GM19467 (cell line): ENCODE results near the gene METAP1.
"Not testable (repeated sequence)": the region's sequence is repeated elsewhere in the genome, so short reads cannot be mapped to it uniquely, and the experiment has no call there.

Source experiments
- ATAC-seq: cut with Tn5 transposase; IDR thresholded peaks from one replicate; pipeline ENCODE4 v1.9.1; 2021; ENCODE audit warnings: mild to moderate bottlenecking, moderate library complexity; ENCODE audit not compliant: unreplicated experiment

METAP1 gene

GRCh38 chr4:98995183-98996055 lies at the start of gene METAP1:
METAP1 (plus strand) TSS chr4:98995721; CDS start chr4:98995754, 33 bp downstream.
- ATAC-seq = peak; percentile 96

GRCh38 chr4:98946359-98946758 lies 49.2 kb upstream of the METAP1 start:
- ATAC-seq = no peak

- ATAC-seq = no peak
Observed at GRCh38 chr4:98950925-98951324, 44.6 kb upstream of the METAP1 start.

DNA sequence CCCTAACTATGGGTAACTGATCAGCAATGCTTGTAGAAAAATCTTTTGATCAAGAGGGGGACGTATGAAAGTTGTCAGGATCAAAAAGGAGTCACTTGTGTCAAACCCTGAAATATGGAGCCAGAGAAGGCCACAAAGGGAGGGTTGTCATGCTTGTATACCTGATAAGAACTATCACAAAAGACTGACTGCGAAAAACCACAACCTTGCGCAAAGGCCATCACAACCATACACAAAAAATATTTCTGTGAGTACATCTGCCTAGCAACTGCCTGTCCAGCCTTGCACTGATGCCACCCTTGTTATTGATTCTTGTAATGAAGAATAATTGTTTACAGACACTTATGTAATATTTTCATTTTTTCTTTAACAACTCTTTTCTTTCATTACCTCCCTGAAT lies 43.8 kb upstream of the METAP1 start:
- no peak for ATAC-seq

DNA sequence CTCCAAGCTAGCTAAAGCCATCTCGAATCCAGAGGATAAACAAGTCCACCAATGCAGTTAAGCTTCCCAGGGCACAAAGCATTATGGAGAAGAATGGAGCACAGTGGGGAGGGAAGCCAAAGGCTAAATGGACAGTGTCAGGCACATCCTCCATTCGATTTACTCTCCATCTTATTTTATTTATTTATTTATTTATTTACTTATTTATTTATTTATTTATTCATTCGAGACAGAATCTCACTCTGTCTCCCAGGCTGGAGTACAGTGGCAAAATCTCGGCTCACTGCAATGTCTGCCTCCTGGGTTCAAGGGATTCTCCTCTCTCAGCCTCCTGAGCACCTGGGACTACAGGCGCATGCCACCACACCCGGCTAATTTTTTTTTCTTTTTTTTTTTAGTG lies 40.3 kb upstream of the METAP1 start:
- no peak for ATAC-seq

GRCh38 chr4:98958065-98958464 lies 37.5 kb upstream of the METAP1 start:
- no peak for ATAC-seq

DNA sequence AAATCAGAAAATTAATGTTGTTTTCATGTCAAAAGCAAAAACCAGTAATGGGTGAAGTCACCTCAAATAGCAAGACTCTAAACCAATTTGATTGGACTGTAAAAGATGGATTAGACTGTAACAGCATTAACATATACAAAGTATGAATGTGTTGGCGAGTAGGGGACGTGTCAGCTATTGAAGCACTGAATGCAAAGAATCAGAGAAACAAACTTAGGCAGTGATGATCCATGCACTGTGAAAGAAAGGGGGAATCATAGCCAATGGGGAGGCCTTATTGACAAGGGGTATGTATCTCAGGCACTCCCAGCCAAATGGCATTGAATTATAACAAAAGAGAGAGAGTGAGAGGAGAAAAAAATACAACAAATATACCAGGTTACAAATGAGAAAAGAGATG lies 36.1 kb upstream of the METAP1 start:
- ATAC-seq = no peak

DNA sequence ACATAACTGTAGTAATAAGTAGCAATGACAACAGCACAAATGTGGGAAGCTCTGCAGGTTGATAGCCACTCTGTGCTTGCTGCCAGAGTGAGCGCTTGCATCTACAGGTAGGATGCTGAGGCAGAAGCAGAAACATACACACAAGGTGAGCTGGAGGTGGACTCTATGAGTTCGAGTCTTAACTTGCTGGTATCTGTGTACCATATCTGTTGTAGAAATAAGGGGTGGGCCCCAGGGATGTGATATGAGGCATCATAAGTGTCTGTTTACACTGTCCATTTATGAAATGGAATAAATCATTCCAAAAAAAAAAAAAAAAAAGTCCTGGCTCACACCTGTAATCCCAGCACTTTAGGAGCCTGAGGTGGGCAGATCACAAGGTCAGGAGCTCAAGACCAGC lies 33.8 kb upstream of the METAP1 start:
- no peak for ATAC-seq

DNA sequence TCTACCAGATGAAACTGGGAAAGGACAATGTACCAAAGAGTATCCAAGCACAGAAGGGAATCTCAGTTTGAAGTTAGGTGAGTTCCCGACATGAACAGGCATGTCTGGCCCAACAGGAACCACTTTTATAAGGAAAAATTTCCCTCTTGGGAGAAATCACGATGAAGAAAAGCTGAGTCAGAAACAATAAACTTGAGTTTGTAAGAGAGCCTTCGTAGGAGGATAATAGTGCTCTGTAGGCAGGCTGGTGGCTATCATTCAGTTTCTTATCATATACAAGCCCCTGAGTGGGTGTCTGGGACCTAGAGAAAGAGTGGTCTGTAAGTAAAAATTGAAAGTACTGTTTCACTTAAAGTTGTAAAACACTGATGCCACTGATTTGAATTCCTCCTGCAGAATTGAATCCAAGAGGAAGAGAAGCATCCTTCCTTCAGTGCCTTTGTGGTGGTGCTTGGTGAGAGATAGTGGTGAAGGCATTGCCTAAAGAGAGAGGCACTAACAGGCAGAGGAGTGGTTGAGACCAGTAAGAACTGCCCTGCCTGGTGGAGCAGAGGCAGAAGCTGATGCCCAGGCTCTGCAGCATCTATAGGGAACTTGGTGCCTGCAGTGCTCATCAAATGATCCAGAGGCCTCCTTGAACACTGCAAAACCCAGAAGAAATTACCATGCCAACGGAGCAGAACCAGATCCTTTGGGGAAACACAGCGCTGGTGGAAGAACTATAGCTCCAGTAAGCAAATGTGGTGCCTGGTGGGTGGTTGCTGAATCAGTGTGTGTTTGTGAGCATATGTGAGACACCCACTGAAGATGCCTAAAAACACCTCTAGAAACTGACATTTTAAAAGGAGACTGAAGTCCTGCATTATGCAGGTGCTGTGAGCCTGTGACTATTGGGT lies 31.7 kb upstream of the METAP1 start:
- ATAC-seq = no peak

GRCh38 chr4:98966926-98967325 lies 28.6 kb upstream of the METAP1 start:
- ATAC-seq = no peak

- ATAC-seq = no peak
Observed at GRCh38 chr4:98967786-98968329, 27.7 kb upstream of the METAP1 start.

DNA sequence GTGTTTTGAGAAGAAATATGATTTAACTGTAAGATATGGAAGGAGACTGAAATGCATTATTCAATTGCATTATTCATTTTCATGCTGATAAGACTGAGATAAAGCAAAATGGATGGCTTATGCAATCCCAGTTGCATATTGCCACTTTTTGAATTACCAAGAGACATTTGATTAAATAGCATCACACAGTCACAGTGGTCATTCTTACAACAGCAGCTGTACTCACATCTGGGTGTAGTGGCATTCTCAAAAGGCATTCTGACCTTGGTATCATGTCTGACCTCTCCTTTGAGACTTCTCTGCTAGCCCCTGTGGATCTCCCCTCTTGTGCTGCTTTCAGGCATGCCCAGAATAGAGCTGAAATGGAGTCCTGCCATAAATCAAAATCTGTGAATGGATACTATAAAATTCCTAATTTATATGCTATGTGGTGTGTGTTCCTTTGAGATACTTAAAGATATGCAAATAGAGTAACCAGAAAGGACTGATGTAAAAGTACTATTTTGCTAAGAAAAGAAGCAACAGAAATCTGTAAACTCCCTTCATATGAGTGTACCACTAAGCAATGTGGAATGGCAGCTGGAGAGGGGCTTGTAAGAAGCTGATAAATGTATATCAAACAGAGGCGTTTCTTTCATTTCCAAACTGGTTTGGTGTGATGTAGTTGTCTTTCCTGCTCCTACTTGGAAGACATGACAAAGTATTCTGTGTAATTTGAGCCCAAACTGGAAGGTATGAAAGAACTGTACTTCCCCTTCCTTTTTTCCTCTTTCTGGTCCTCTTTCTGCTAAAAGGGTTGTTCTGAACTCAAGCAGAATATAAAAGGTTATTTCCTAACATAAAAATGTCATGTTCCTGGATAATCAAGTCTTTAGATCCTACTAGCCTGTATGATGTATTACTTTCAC lies 25.4 kb upstream of the METAP1 start:
- ATAC-seq = no peak

DNA sequence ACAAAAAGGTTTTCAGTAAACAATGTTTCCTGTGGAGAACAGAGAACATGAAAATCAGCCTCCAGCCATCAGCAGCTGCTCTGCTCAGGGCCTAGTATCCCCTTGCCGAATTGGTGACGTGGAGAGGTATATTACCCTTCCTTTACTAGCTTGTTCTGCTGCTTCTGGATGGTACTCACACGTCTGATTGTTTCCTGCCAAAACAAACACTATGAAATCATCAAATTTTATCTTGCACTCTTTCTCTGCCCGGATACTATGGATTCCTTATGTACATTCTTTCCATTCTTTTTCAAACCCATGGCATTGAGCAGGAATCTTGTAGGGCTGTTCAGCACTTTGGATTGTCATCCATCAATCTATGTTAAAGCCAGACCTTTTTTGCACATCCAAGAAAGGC lies 18.8 kb upstream of the METAP1 start:
- ATAC-seq = no peak

GRCh38 chr4:98977557-98977956 lies 18.0 kb upstream of the METAP1 start:
- no peak for ATAC-seq

DNA sequence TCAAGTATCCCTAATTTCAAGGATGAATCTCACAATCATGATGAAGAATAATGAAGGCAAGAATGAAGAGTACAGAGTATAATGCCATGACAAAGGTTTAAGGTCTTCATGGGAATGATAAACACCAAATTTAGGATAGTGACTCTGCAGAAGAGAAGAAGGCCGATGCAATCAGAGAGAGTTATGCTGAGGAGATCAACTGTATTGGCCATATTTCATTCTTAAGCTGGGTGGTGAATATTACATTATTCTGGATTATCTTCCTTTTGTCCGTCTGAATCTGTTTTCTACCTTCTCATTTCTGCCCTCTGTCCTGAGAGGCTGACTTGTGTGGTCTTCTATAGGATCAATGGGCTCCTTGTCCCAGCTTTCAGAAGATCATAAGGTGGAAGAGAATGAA lies 7.8 kb upstream of the METAP1 start:
- ATAC-seq = no peak

- ATAC-seq = not testable (repeated sequence)
Observed at GRCh38 chr4:98992835-98993234, 2.7 kb upstream of the METAP1 start.

GRCh38 chr4:98993419-98994071 lies 2.0 kb upstream of the METAP1 start:
- no peak for ATAC-seq

DNA sequence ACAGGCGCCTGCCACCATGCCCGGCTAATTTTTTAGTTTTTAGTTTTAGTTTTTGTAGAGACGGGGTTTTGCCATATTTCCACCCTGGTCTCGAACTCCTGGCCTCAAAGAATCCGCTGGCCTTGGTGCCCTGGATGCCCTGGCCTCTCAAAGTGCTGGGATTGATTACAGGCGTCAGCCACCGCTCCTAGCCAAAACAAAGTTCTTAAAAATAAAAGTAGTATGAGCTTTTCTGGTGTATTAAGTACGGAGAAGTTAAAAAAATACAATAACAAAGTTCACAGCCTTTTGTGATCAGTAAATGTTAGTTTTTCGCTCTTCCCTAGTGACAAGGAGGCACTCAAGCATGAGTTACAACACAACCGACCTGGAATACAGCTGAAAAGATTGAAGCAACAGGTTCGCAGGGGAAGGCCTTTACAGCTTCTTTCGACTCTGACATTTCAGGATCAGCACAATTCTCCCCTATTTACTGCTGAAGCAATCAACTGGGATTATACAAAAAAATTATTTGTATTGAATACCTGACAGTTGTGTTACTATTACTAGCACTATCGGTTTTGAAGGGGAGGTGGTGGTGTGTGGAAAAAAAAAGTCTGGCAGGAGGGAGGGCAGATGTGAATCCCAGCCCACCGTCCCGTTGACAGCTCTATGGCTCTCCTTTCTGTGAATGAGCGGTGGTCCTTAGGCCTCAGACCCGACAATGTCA lies 893 bp upstream of the METAP1 start:
- ATAC-seq = no peak

- ATAC-seq = peak; percentile 20
Observed at GRCh38 chr4:98996056-98996764, 689 bp downstream of the METAP1 start.
